Mammary epithelial cell (primary cell): Measurements from ENCODE around the gene RPEL1.

Experiments
- EZH2 ChIP-seq: IDR thresholded peaks from 2 replicates; pipeline ENCODE4 v1.6.1; 2012; ENCODE audit warnings: low read length, inconsistent platforms, borderline replicate concordance
- TF ChIP-seq, protein P1 (sequence below), 2 donors: IDR thresholded peaks in 1 of 2; conservative IDR thresholded peaks in 1 of 2; 2 replicates each; pipeline ENCODE4 v1.5.1; 2011 to 2012; ENCODE audit warnings: inconsistent platforms in 2 of 2, low read length in 2 of 2, mild to moderate bottlenecking in 2 of 2, control low read depth in 1 of 2, low read depth in 1 of 2; ENCODE audit not compliant: insufficient read depth in 1 of 2; ENCODE audit errors: extremely low read depth in 1 of 2

DNA sequence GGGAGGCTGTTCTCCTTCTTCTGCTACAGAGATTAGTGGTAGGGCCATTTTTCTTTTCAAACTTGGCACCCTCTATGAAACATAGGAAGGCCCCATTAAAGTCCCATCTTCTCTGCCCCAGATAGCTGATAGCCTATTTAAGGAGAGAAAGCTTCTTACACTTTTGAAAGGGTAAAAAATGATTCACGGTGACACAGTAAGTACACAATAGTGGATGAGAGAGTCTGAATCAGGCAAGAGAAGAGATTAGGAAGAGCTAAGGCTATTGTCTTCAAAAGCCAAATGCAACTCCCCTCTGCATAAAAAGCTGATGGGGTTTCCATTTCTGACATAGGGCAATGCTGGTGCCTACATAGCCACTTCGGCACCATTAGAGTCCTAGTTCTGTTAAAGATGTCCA, 34.8 kb downstream of the RPEL1 start:
- TF ChIP-seq, protein P1, sequence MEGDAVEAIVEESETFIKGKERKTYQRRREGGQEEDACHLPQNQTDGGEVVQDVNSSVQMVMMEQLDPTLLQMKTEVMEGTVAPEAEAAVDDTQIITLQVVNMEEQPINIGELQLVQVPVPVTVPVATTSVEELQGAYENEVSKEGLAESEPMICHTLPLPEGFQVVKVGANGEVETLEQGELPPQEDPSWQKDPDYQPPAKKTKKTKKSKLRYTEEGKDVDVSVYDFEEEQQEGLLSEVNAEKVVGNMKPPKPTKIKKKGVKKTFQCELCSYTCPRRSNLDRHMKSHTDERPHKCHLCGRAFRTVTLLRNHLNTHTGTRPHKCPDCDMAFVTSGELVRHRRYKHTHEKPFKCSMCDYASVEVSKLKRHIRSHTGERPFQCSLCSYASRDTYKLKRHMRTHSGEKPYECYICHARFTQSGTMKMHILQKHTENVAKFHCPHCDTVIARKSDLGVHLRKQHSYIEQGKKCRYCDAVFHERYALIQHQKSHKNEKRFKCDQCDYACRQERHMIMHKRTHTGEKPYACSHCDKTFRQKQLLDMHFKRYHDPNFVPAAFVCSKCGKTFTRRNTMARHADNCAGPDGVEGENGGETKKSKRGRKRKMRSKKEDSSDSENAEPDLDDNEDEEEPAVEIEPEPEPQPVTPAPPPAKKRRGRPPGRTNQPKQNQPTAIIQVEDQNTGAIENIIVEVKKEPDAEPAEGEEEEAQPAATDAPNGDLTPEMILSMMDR (conservative IDR thresholded peaks at IDR 0.05 in 1 of 2, IDR thresholded peaks at IDR 0.05 in 1 of 2; ENCODE audit: extremely low read depth in 1 of 2, insufficient read depth in 1 of 2, low read depth in 1 of 2, low read length in 2 of 2): no peak
- TF ChIP-seq EZH2: no peak
